Glomerular visceral epithelial cell (primary cell): ENCODE data around the gene ACOT7.
A peak's percentile ranks its signal among the peaks of the same experiment; 100 is the strongest.
"Not testable (repeated sequence)": the region's sequence is repeated elsewhere in the genome, so short reads cannot be mapped to it uniquely, and the experiment has no call there.

Source experiments
- DNase-seq: peaks from one replicate; pipeline ENCODE4 v3.0.0-alpha.2; 2016; ENCODE audit errors: extremely low spot score

ACOT7 gene

GRCh38 chr1:6239213-6239752, 154.3 kb downstream of the ACOT7 start:
- no peak for DNase-seq

DNA sequence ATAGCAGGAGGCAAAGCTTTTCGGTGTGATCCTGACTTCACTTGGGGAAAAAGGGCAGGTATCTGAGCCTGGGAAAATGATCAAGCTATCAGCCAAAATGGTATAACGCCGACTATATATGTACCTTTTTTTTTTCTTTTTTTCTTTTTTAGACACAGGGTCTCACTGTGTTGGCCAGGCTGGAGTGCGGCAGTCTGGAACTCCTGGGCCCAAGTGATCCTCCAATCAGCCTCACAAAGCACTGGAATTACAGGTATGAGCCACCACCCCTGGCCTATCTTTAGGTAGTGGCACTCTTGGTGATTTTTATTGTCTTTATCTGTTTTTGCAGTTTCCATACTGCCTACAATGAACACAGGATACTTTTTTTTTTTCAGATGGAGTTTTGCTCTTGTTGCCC, 156.5 kb downstream of the ACOT7 start:
- DNase-seq = no peak

DNA sequence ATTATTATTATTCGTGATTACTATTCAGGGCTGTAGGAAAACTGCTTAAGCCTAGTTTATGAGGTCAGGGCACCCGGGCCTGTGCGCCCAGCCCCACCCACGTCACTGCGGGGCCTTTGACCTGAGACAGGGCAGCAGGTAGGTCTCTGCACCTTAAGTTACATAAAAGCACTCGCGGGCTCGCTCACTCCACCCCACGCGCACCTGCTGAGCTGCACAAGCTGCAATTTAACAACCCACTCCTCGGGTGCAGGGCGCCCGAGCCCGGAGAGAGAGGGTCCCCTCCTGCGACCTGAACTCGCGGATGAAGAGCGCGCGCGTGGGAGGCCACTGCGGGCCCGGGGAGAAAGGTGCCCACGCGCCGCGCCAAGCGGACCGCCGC, 158.3 kb downstream of the ACOT7 start:
- DNase-seq = no peak

DNA sequence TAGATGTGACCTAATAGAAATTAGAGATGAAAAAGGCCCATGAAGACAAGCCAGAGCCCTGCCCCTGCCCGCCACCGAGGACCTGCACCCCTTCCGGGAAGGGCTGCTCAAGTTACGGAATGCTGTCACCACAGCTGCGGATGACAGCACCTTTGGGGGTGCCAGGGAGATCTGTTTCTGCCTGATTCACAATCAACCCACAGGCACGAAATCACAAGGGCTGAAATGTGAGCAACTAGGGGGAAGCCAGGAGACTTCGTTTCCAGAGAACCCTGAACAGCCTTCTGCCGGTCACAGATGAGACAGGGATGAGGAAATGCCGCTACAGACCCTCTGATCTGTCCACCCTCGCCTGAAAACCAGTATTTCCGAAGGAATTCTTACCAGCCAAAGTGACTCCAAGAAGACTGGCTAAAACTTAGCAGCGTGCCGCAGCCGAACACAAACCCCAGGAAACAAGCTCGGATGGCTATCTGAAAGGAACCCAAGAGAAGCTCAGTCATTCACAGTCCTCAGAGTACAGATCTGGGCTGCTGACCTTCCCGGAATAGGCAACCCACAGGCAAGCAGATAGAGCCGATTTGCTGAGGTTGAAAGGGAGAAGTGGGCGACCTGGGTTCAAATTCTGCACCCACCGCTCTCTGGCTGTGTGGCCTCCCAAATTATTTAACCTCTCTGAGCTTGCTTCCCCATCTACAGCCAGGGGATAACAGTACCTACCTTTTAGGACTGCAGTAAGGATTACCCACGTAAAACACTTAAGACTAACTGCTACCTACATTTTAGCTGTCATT, 158.9 kb downstream of the ACOT7 start:
- DNase-seq = peak; percentile 64

GRCh38 chr1:6233376-6233775, 160.2 kb downstream of the ACOT7 start:
- DNase-seq = no peak

DNA sequence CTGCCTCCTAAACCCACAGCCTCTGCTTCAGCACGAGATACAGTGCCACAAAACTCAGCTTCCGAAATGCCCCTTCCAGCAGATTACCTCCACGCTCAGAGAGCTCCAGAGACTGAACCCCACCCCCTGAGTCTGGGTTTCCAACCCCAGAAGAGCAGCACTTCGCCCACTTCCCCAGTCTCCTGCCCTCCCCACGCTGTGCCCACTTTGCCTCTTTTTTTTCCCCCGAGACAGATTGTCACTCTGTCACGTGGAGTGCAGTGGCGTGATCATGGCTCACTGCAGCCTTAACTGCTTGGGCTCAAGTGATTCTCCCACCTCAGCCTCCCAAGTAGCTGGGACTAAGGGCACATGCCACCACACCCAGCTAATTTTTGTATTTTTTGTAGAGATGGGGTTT, 167.9 kb downstream of the ACOT7 start:
- no peak for DNase-seq

DNA sequence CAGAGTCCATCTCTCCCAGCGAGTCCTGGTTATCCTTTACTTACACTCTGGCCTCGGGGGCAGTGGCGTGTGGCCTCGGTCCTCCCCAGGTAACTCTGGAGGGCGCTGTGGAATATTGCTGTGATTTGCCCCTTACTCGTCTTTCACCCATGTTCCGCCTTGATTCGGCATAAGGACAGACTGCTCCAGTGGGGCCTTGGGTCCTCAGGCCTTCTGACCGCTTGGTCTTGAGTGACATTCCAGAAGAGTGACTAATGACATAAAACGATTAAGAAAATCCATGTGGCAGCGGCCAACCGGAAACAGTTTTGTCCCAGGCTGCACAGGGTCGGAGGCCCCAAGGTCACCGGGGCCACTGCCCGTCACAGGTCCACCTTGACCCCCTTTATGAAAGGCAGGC, 168.8 kb downstream of the ACOT7 start:
- DNase-seq = peak; percentile 56

- no peak for DNase-seq
Observed at GRCh38 chr1:6223617-6224016, 169.9 kb downstream of the ACOT7 start.

DNA sequence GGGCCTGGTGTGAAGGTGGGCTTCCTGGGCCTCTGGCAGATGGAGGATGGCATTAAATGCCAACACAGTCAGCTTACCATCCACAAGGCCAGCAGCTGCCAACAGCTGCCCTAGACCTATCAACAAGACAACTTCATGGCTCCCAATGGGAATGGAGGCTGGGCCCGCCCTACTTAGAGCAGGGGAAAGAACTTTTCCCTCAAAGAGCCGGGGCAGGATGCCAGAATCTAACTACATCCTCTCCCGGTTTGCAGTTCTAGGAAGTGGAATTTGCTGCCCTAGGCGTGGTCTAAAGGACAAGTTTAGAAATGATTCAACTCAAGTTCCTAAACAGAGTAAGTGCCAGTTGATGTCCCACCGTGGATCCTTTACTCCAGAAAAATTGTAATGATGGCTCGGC, 170.9 kb downstream of the ACOT7 start:
- DNase-seq = no peak

DNA sequence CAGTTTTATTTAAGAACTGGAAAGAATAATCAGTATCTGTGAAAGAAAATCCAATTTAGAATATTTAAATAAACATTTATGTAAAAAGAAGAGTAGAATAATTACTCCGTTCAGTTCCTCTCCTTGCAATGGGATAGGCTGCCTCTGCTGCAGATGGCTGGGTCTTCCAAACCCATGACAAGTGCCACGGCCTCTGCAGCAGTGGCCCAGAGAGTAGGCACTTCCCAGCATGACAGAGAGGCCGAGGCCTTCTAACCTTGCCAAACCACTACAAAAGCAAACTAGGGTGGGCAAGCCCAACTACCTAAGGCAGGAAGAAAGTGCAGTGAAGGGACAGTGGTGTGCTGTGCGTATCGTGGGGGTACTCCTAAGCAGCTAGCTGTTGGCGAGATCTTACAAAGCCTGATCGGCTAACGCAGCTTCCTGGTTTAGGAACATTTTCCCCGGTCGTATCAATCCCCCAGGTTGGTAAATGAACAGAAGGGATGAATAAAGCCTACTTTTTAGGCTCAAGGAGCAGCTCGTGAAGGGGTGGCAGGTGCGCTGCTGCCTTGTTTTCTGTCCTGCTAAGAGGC, 172.3 kb downstream of the ACOT7 start:
- no peak for DNase-seq

GRCh38 chr1:6220236-6220635, 173.3 kb downstream of the ACOT7 start:
- DNase-seq = peak; percentile 33

GRCh38 chr1:6219641-6220040, 173.9 kb downstream of the ACOT7 start:
- DNase-seq = not testable (repeated sequence)

DNA sequence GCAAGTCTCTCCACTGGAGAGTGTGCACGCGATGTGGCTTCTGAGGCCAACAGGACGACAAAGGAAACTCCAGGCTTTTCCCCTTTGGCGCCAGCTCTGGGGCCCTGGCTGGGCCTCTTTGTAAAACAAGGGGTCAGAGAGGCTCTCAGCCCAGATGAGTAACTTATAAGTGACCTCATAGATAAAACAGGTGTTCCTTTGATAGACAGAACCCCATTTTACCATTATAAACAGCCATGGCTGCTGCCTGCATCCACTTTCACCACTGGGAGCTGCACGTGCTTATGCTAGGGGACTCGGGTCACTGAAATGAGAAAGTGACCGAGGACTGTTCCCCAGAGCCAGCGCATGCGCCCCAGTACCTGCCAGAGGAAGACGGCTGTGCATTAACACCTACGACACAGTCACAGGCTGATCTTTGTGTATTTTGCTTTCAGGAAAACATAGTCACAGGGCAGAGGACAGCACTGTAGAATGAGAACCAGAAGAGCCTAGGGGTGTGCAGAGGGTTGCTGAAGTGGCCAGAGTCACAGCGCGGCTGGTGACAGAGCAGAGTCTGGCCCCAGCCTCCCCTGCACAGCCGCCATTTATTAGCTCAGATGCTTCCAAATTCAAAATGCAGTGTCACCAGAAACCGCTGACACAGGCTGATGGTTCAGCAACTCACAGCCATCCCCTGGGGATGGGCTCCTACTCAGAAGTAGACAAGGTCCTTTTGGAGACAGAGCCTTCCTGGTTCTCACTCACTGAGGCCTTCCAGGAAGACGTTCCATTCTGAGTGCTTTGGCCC, 175.0 kb downstream of the ACOT7 start:
- DNase-seq = peak; percentile 17
